Spleen (tissue), 7 donors: Measurements from ENCODE around the gene ESYT3.
"Not testable (repeated sequence)": the region's sequence is repeated elsewhere in the genome, so short reads cannot be mapped to it uniquely, and the experiment has no call there.

Experiments
- POLR2A ChIP-seq, 3 donors: fragments of 450-650 bp; IDR thresholded peaks; one replicate each; pipeline ENCODE4 v1.5.1; 2017; ENCODE audit warnings: antibody characterized with exemption in 3 of 3, mild to moderate bottlenecking in 1 of 3
- POLR2AphosphoS5 ChIP-seq, 3 donors: sonication (generic); formaldehyde crosslinking; IDR thresholded peaks; one replicate each; pipeline ENCODE4 v1.5.1; 2017; ENCODE audit warnings: antibody characterized with exemption in 3 of 3
- TF ChIP-seq, protein P1 (sequence below), 11 experiments: fragments of 200-600 bp in 7 of 11; fragments of 450-650 bp in 4 of 11; sonication (generic) in 4 of 11; IDR thresholded peaks in 8 of 11; conservative IDR thresholded peaks in 3 of 11; 1 replicate in 7 of 11; 2 replicates in 4 of 11; pipeline versions ENCODE4 v1.4.0 to v1.8.0; 2016 to 2021; ENCODE audit warnings: antibody characterized with exemption in 11 of 11, inconsistent platforms in 4 of 11, mild to moderate bottlenecking in 1 of 11
- donor health status: DM: no; HTN: no; CAD: no; lungs with moderate emphysema.
- donor health status: DM: no; HTN: no; CAD: no.
- donor health status: DM: no; HTN: no; CAD: no.

DNA sequence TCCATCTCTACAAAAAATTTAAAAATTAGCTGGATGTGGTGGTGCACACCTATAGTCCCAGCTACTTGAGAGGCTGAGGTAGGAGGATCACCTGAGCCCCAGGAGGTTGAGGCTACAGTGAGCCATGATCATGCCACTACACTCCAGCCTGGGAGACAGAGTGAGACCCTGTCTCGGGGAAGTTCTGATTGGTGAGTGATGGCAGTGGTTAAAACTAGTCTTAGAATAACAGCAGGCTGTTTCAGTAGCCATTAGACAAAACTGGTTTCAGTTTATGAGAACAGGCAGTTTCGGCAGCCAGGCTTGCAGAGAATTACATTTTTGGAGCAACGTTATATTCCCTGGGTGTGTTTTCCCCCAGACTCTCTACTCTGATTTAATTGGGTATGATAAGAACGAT is 18.2 kb upstream of the ESYT3 start:
- TF ChIP-seq POLR2AphosphoS5, POLR2A (IDR thresholded peaks at IDR 0.05): not testable (repeated sequence)
- TF ChIP-seq, protein P1, sequence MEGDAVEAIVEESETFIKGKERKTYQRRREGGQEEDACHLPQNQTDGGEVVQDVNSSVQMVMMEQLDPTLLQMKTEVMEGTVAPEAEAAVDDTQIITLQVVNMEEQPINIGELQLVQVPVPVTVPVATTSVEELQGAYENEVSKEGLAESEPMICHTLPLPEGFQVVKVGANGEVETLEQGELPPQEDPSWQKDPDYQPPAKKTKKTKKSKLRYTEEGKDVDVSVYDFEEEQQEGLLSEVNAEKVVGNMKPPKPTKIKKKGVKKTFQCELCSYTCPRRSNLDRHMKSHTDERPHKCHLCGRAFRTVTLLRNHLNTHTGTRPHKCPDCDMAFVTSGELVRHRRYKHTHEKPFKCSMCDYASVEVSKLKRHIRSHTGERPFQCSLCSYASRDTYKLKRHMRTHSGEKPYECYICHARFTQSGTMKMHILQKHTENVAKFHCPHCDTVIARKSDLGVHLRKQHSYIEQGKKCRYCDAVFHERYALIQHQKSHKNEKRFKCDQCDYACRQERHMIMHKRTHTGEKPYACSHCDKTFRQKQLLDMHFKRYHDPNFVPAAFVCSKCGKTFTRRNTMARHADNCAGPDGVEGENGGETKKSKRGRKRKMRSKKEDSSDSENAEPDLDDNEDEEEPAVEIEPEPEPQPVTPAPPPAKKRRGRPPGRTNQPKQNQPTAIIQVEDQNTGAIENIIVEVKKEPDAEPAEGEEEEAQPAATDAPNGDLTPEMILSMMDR (IDR thresholded peaks at IDR 0.05 in 8 of 11, conservative IDR thresholded peaks at IDR 0.05 in 3 of 11) = not testable (repeated sequence)
